RPMI7951 (cell line): ENCODE data around the gene ITPKA. TPM values are rescaled to one million over a fixed set of nuclear protein-coding genes. Genes with fewer than 3 reads are reported as not detected.

Source experiments
- DNase-seq: peaks from one replicate; pipeline ENCODE4 v3.0.0-alpha.2; 2012; ENCODE audit warnings: low read depth
- total RNA-seq: library from RNA; depleted of rRNA; stranded (reverse); fragments of >200 nt; shearing (Covaris generic); gene quantifications from 2 replicates; pipeline ENCODE4 v1.2.3, GENCODE V29; 2014

ITPKA gene
- total RNA-seq, 1 experiment from 2014 or later = 13.2 TPM

- DNase-seq = no peak
These were observed 17.7 kb downstream of the ITPKA start for GRCh38 chr15:41511331-41511898.

- no peak for DNase-seq
These were observed 18.3 kb downstream of the ITPKA start for GRCh38 chr15:41511899-41512369.

GRCh38 chr15:41512512-41512939 is 18.9 kb downstream of the ITPKA start:
- DNase-seq = no peak

GRCh38 chr15:41512940-41513505 is 19.3 kb downstream of the ITPKA start:
- peak; percentile 55 for DNase-seq

- DNase-seq = peak; percentile 74
These were observed 20.0 kb downstream of the ITPKA start, which contains the start of gene LTK for GRCh38 chr15:41513506-41514227. TSS of gene LTK (minus strand) at chr15:41513827. CDS start at chr15:41513709, 118 bp downstream.

GRCh38 chr15:41517895-41518449 is 24.3 kb downstream of the ITPKA start:
- no peak for DNase-seq

GRCh38 chr15:41520636-41521035 is 27.0 kb downstream of the ITPKA start:
- DNase-seq = no peak

- DNase-seq = no peak
These were observed 27.9 kb downstream of the ITPKA start for GRCh38 chr15:41521614-41522013.

GRCh38 chr15:41523097-41523496 is 29.4 kb downstream of the ITPKA start:
- no peak for DNase-seq

- DNase-seq = no peak
These were observed 36.8 kb downstream of the ITPKA start for GRCh38 chr15:41530363-41530956.

GRCh38 chr15:41535544-41535943 is 41.9 kb downstream of the ITPKA start:
- DNase-seq = no peak

- DNase-seq = no peak
These were observed 43.2 kb downstream of the ITPKA start for GRCh38 chr15:41536866-41537265.

- DNase-seq = no peak
These were observed 49.8 kb downstream of the ITPKA start for GRCh38 chr15:41543521-41543870.

- peak; percentile 25 for DNase-seq
These were observed 51.0 kb downstream of the ITPKA start for GRCh38 chr15:41544650-41545015.

- no peak for DNase-seq
These were observed 51.5 kb downstream of the ITPKA start for GRCh38 chr15:41545218-41545617.

- peak; percentile 83 for DNase-seq
These were observed 53.4 kb downstream of the ITPKA start for GRCh38 chr15:41546851-41547786.

GRCh38 chr15:41550066-41550775 is 56.5 kb downstream of the ITPKA start:
- no peak for DNase-seq
